K562 (cell line): ENCODE data around the gene SERGEF. TPM values are rescaled to one million over a fixed set of nuclear protein-coding genes. Genes with fewer than 3 reads are reported as not detected.

Experiments
- ATAC-seq: fragments of 200-7000 bp; cut with Tn5 transposase; 3 replicates; pipeline ENCODE4 v1.9.1; 2020; ENCODE audit warnings: moderate library complexity
- BruUV-seq: library from RNA; stranded (reverse); fragments of 400-500 nt; replicated peaks from 2 replicates; lab custom pipeline; 2021; lab: Mats Ljungman, UMichigan
- CTCF ChIA-PET: fragments of 300-600 bp; formaldehyde crosslinking; extraction: SDS; loops from one replicate; lab custom pipeline; 2021; ENCODE audit warnings: low intra/inter-chr PET ratio; lab: Yijun Ruan, JAX
- POLR2A ChIA-PET: fragments of 300-600, 350-650 bp; sonication (Branson Sonifier 250); formaldehyde crosslinking; extraction: SDS; loops from one replicate; lab custom pipeline; 2021; ENCODE audit warnings: antibody characterized with exemption, inconsistent platforms; lab: Yijun Ruan, JAX
- DNase-seq, 4 experiments: peaks; one replicate each; pipeline versions ENCODE4 v3.0.0 to v3.0.0-alpha.2; 2011 to 2018; ENCODE audit warnings: low spot score in 3 of 4, mixed read lengths in 3 of 4; ENCODE audit errors: extremely low read depth in 1 of 4
- FAIRE-seq: peaks from 2 replicates; lab custom pipeline; 2011; peaks lifted over from hg19 to GRCh38; lab: Jason Lieb, UNC
- H2AFZ ChIP-seq: 2 replicates; pipeline ENCODE4 v1.6.0; 2011; ENCODE audit warnings: low read depth, low read length, control low read depth, inconsistent platforms
- H3K27ac ChIP-seq: fragments of 200-600 bp; 3 replicates; pipeline ENCODE4 v1.8.0; 2011; ENCODE audit warnings: low read depth, mild to moderate bottlenecking, control low read depth, inconsistent platforms, low read length, moderate library complexity, mixed read lengths; ENCODE audit errors: extremely low read depth
- H3K27me3 ChIP-seq, 2 experiments: fragments of 300-600 bp in 1 of 2; 2 replicates in 1 of 2; 3 replicates in 1 of 2; pipeline versions ENCODE4 v1.6.0 to v1.8.0; 2011; ENCODE audit warnings: inconsistent platforms in 2 of 2, low read length in 2 of 2, mild to moderate bottlenecking in 1 of 2, mixed read lengths in 1 of 2, moderate library complexity in 1 of 2; ENCODE audit not compliant: control insufficient read depth in 2 of 2, insufficient read depth in 2 of 2
- H3K36me3 ChIP-seq: fragments of 300-600 bp; 3 replicates; pipeline ENCODE4 v1.8.0; 2011; ENCODE audit warnings: mild to moderate bottlenecking, low read length, inconsistent platforms; ENCODE audit not compliant: control insufficient read depth, insufficient read depth
- H3K4me1 ChIP-seq, 2 experiments: fragments of 200-600 bp in 1 of 2; replicated peaks in 1 of 2; 2 replicates in 1 of 2; 3 replicates in 1 of 2; pipeline versions ENCODE4 v1.5.1 to v1.8.0; 2011; ENCODE audit warnings: inconsistent platforms in 2 of 2, low read length in 2 of 2, mild to moderate bottlenecking in 1 of 2, mixed read lengths in 1 of 2, moderate library complexity in 1 of 2; ENCODE audit not compliant: control insufficient read depth in 2 of 2, insufficient read depth in 2 of 2
- H3K4me2 ChIP-seq: 2 replicates; pipeline ENCODE4 v1.6.1; 2011; ENCODE audit warnings: low read length, control low read depth, inconsistent platforms, mixed read lengths; ENCODE audit not compliant: insufficient read depth
- H3K4me3 ChIP-seq: fragments of 200-600 bp; sonication (generic), shearing (Covaris generic); 2 replicates; pipeline ENCODE4 v1.5.1; 2016; ENCODE audit warnings: control low read depth, inconsistent platforms
- H3K79me2 ChIP-seq: fragments of 200-600 bp; 3 replicates; pipeline ENCODE4 v1.8.0; 2011; ENCODE audit warnings: low read length, inconsistent platforms; ENCODE audit not compliant: control insufficient read depth, insufficient read depth
- H3K9ac ChIP-seq, 2 experiments: 2 replicates each; pipeline versions ENCODE4 v1.6.0 to v1.6.1; 2011; ENCODE audit warnings: low read depth in 2 of 2, low read length in 2 of 2, control low read depth in 1 of 2, inconsistent platforms in 1 of 2, mild to moderate bottlenecking in 1 of 2, mixed read lengths in 1 of 2; ENCODE audit not compliant: insufficient read depth in 1 of 2
- H3K9me1 ChIP-seq: one replicate; pipeline ENCODE4 v1.6.0; 2011; ENCODE audit warnings: inconsistent platforms, mild to moderate bottlenecking, low read length, moderate library complexity; ENCODE audit not compliant: control insufficient read depth, insufficient read depth
- H3K9me3 ChIP-seq: replicated peaks from 2 replicates; pipeline ENCODE4 v1.5.1; 2011; ENCODE audit warnings: low read depth, low read length, inconsistent platforms; ENCODE audit not compliant: control insufficient read depth, insufficient read depth
- H4K20me1 ChIP-seq: replicated peaks from 2 replicates; pipeline ENCODE4 v1.6.1; 2011; ENCODE audit warnings: low read length, inconsistent platforms, mixed read lengths; ENCODE audit not compliant: control insufficient read depth, insufficient read depth
- ADNP ChIP-seq: fragments of 200-800 bp; sonication (Bioruptor generic); IDR thresholded peaks from 2 replicates; pipeline ENCODE4 v1.6.1; 2016; ENCODE audit warnings: missing genetic modification characterization, missing compliant biosample characterization
- CTBP1 ChIP-seq: fragments of 450-650 bp; IDR thresholded peaks from 2 replicates; pipeline ENCODE4 v1.6.1; 2016; ENCODE audit warnings: borderline replicate concordance
- ELF1 ChIP-seq: fragments of 200-800 bp; sonication (Bioruptor generic); IDR thresholded peaks from 2 replicates; pipeline ENCODE4 v1.6.1; 2016; ENCODE audit warnings: missing genetic modification characterization, missing compliant biosample characterization
- HMGN3 ChIP-seq: IDR thresholded peaks from 2 replicates; pipeline ENCODE4 v1.6.1; 2011; ENCODE audit warnings: borderline replicate concordance, low read depth, mild to moderate bottlenecking, mixed read lengths, low read length; ENCODE audit not compliant: insufficient read length; ENCODE audit errors: extremely low read depth
- HSF4 ChIP-seq: fragments of 250-450 bp; sonication (Bioruptor Pico); IDR thresholded peaks from 2 replicates; pipeline ENCODE4 v2.1.2; 2022; ENCODE audit warnings: mild to moderate bottlenecking, moderate library complexity, borderline replicate concordance
- ILF3 ChIP-seq: fragments of 450-650 bp; IDR thresholded peaks from 2 replicates; pipeline ENCODE4 v1.6.1; 2018; ENCODE audit warnings: antibody characterized with exemption, mild to moderate bottlenecking, moderate library complexity, borderline replicate concordance
- JUN ChIP-seq, 2 experiments: sonication (generic) in 1 of 2; formaldehyde crosslinking in 1 of 2; IDR thresholded peaks; 2 replicates each; pipeline versions ENCODE4 v1.6.1 to v1.8.0; 2012 to 2022; ENCODE audit warnings: borderline replicate concordance in 2 of 2, mild to moderate bottlenecking in 2 of 2, improper control_type of control experiment in 1 of 2, low read depth in 1 of 2, low read length in 1 of 2, missing genetic modification reagents in 1 of 2
- JUNB ChIP-seq: fragments of 450-650 bp; formaldehyde crosslinking; conservative IDR thresholded peaks from 2 replicates; pipeline ENCODE4 v1.4.0; 2020; ENCODE audit warnings: mild to moderate bottlenecking
- PHF21A ChIP-seq: fragments of 450-650 bp; IDR thresholded peaks from 2 replicates; pipeline ENCODE4 v1.6.1; 2017; ENCODE audit warnings: low read depth, borderline replicate concordance
- POLR2AphosphoS5 ChIP-seq: IDR thresholded peaks from 2 replicates; pipeline ENCODE4 v1.6.1; 2011; ENCODE audit warnings: mild to moderate bottlenecking, low read depth, low read length, moderate library complexity; ENCODE audit not compliant: control insufficient read depth, insufficient read depth
- POLR3A ChIP-seq: IDR thresholded peaks from 2 replicates; pipeline ENCODE4 v1.6.1; 2011; ENCODE audit warnings: borderline replicate concordance, mild to moderate bottlenecking, moderate library complexity; ENCODE audit not compliant: insufficient read length, insufficient read depth; ENCODE audit errors: extremely low read depth
- SMARCB1 ChIP-seq: IDR thresholded peaks from 2 replicates; pipeline ENCODE4 v1.6.1; 2011; ENCODE audit warnings: improper control_type of control experiment, low read depth; ENCODE audit not compliant: insufficient read length
- ZNF224 ChIP-seq: sonication (generic); formaldehyde crosslinking; IDR thresholded peaks from 2 replicates; pipeline ENCODE4 v1.8.0; 2022; ENCODE audit warnings: mild to moderate bottlenecking, missing genetic modification reagents
- ZNF57 ChIP-seq: fragments of 450-650 bp; formaldehyde crosslinking; IDR thresholded peaks from 2 replicates; pipeline ENCODE4 v1.4.0; 2020; ENCODE audit warnings: mild to moderate bottlenecking, moderate library complexity
- ZNF79 ChIP-seq: fragments of 250-450 bp; sonication (Bioruptor Pico); IDR thresholded peaks from 2 replicates; pipeline ENCODE4 v1.4.0; 2020; ENCODE audit warnings: low read depth, mild to moderate bottlenecking, moderate library complexity
- WGBS: fragments of 100-300 bp; shearing (Covaris generic); methylation state at CpG from one replicate; pipeline ENCODE4 v1.1.6; 2016; ENCODE audit warnings: low coverage, mixed read lengths; ENCODE audit not compliant: insufficient coverage; ENCODE audit errors: missing lambda C conversion rate; 5-methylcytosine and 5-hydroxymethylcytosine counted together
- in situ Hi-C: fragments of 300-500 bp; cut with MboI; formaldehyde crosslinking; loops from 4 replicates; pipeline ENCODE4 v1.15.0; 2018; ENCODE audit warnings: inconsistent platforms, mixed read lengths
- intact Hi-C: fragments of 100-400 bp; cut with micrococcal nuclease; formaldehyde crosslinking; loops from 2 replicates; pipeline ENCODE4 v1.14.2; 2022
- polyA plus RNA-seq, 8 experiments: library from polyadenylated mRNA; depleted of rRNA in 4 of 8; stranded (reverse) in 5 of 8; unstranded in 3 of 8; fragments of >200 nt; fragmentation: Nextera tagmentation in 2 of 8; fragmentation: Illumina TruSeq in 1 of 8; extraction: Ambion mirVana in 2 of 8; extraction: Trizol in 1 of 8; gene quantifications; 2 replicates each; pipeline versions ENCODE4 v1.2.1 to v1.2.3, GENCODE V29; 2011 to 2014; ENCODE audit warnings: inconsistent platforms in 1 of 8, missing spikeins in 1 of 8
- total RNA-seq, 7 experiments: library from RNA; depleted of rRNA in 6 of 7; stranded (reverse); fragments of >200 nt in 6 of 7; fragmentation: Illumina TruSeq in 2 of 7; extraction: Trizol in 2 of 7; gene quantifications; 2 replicates each; pipeline versions ENCODE4 v1.2.1 to v1.2.3, GENCODE V29; 2011 to 2021; ENCODE audit warnings: low replicate concordance in 1 of 7
- TF ChIP-seq, protein P1 (sequence below), 2 experiments: fragments of 250-450 bp in 1 of 2; fragments of 450-650 bp in 1 of 2; sonication (Bioruptor Pico) in 1 of 2; IDR thresholded peaks; 2 replicates each; pipeline versions ENCODE4 v1.6.1 to v1.8.0; 2016 to 2021; ENCODE audit warnings: mild to moderate bottlenecking in 2 of 2, moderate library complexity in 2 of 2, missing compliant biosample characterization in 1 of 2, missing genetic modification characterization in 1 of 2
- TF ChIP-seq, protein P2 (sequence below): sonication (generic); formaldehyde crosslinking; IDR thresholded peaks from 2 replicates; pipeline ENCODE4 v1.8.0; 2022; ENCODE audit warnings: mild to moderate bottlenecking, missing genetic modification reagents, borderline replicate concordance

The SERGEF gene
- total and polyA plus RNA-seq, 9 of the 15 experiments (the other 6 are each of a cell fraction or from before 2014, with no cell fraction given): 10.2 to 28.0 (median 19.9) TPM

DNA sequence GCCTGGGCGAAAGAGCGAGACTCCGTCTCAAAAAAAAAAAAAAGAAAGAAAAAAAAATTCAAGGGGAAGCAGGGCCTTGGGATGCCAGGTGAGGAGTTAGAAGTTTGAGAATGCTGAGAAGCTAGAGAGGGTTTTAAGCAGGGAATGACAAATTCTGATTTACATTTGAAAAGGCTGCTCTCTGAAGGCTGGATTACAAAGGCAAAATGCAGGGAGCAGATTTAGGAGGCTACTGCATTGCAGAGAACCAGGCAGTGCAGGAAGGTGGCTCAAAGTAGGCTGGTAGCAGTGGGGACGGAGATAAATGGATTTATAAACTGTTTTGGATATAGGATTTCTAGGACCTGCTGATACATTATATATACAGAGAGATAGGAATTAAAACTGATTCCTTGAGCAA lies 211.7 kb downstream of the SERGEF start (continued):
- TF ChIP-seq, protein P1, sequence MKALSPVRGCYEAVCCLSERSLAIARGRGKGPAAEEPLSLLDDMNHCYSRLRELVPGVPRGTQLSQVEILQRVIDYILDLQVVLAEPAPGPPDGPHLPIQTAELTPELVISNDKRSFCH (CRISPR knock-in tag; IDR thresholded peaks at IDR 0.05): no peak
- TF ChIP-seq, protein P1 (tag; IDR thresholded peaks at IDR 0.05): no peak
- TF ChIP-seq ZNF79 (CRISPR knock-in tag) (no peak), POLR3A (no peak), ZNF57 (CRISPR knock-in tag) (no peak), ILF3 (no peak), ELF1 (tag) (no peak), HSF4 (CRISPR knock-in tag) (no peak), JUNB (CRISPR knock-in tag) (no peak), POLR2AphosphoS5 (no peak)

DNA sequence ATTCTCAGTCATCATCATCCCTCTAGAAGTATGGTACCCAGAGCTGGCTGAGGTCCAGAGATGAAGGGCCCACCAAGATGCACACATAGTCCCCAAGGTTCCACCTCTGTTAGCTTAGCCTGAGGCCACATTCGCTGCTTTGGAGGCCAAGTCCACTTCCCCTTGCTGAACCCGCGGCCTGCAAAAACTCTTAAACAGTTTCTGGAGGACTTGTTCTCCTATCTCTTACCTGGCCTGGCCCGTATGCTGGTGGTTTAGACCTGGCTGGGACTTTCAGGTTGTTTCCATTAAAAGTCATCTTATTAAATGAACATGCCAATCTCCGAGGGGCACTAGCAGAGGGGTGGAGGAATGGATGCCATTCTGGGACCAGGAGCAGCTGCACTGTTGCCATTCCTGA lies 213.7 kb downstream of the SERGEF start:
- no peak overlapping the region for H3K4me3 ChIP-seq
- no peaks in the 10 kb centered on the region for H3K36me3 ChIP-seq
- no peak overlapping the region for H3K27ac ChIP-seq
- no peaks in the 10 kb centered on the region for H3K9me1 ChIP-seq
- H3K4me2 ChIP-seq: no peak overlapping the region
- intact Hi-C loops (no loop called here), in situ Hi-C loops (no loop called here)
- H3K27me3 ChIP-seq: no peaks in the 10 kb centered on the region
- POLR2A ChIA-PET: interaction anchor here (0.8 kb wide), 1 partner anchor 51 kb away, joined by 3 read pairs; no protein-coding TSS in a partner anchor
- no peaks in the 10 kb centered on the region for H3K9me3 ChIP-seq
- BruUV-seq: no TSS peak
- H2AFZ ChIP-seq: no peak overlapping the region
- TF ChIP-seq, protein P2, sequence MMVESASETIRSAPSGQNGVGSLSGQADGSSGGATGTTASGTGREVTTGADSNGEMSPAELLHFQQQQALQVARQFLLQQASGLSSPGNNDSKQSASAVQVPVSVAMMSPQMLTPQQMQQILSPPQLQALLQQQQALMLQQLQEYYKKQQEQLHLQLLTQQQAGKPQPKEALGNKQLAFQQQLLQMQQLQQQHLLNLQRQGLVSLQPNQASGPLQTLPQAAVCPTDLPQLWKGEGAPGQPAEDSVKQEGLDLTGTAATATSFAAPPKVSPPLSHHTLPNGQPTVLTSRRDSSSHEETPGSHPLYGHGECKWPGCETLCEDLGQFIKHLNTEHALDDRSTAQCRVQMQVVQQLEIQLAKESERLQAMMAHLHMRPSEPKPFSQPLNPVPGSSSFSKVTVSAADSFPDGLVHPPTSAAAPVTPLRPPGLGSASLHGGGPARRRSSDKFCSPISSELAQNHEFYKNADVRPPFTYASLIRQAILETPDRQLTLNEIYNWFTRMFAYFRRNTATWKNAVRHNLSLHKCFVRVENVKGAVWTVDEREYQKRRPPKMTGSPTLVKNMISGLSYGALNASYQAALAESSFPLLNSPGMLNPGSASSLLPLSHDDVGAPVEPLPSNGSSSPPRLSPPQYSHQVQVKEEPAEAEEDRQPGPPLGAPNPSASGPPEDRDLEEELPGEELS: no peak
- TF ChIP-seq PHF21A (no peak), HMGN3 (no peak), JUN (IDR thresholded peaks at IDR 0.05; ENCODE audit: borderline replicate concordance, low read depth, low read length) (no peak), JUN (CRISPR knock-in tag; IDR thresholded peaks at IDR 0.05; ENCODE audit: borderline replicate concordance) (no peak), ZNF224 (no peak), CTBP1 (no peak), SMARCB1 (no peak), ADNP (tag) (no peak)
- no peak overlapping the region for H3K9ac ChIP-seq
- FAIRE-seq: no peak
- no peak for DNase-seq
- no peaks in the 10 kb centered on the region for H3K4me1 ChIP-seq
- 12% methylated on average over 5 of the region's 5 CpGs for WGBS
- CTCF ChIA-PET: no interaction called here
- H3K79me2 ChIP-seq: no peaks in the 10 kb centered on the region
- H4K20me1 ChIP-seq: no peaks in the 10 kb centered on the region; the same call in 1 of the 2 replicates
- no peak for ATAC-seq
